GM18511 (cell line): ENCODE measurements around the gene GDF10.

Experiments used
- ATAC-seq: cut with Tn5 transposase; IDR thresholded peaks from one replicate; pipeline ENCODE4 v1.9.1; 2021; ENCODE audit warnings: mild to moderate bottlenecking, moderate library complexity; ENCODE audit not compliant: unreplicated experiment

Gene GDF10

GRCh38 chr10:47290338-47290737, 9.7 kb upstream of the GDF10 start:
- no peak for ATAC-seq

GRCh38 chr10:47291682-47292081, 8.3 kb upstream of the GDF10 start:
- no peak for ATAC-seq

- ATAC-seq, result no peak
These were observed 5.9 kb upstream of the GDF10 start for GRCh38 chr10:47294057-47294456.

GRCh38 chr10:47294501-47294900, 5.5 kb upstream of the GDF10 start:
- no peak for ATAC-seq

- ATAC-seq, result no peak
These were observed 4.6 kb upstream of the GDF10 start for GRCh38 chr10:47295411-47295810.

- ATAC-seq, result no peak
These were observed 3.7 kb upstream of the GDF10 start for GRCh38 chr10:47296156-47296894.

GRCh38 chr10:47296941-47297340, 3.1 kb upstream of the GDF10 start:
- no peak for ATAC-seq

- no peak for ATAC-seq
These were observed 2.0 kb upstream of the GDF10 start for GRCh38 chr10:47297866-47298540.

GRCh38 chr10:47298715-47299114, 1.3 kb upstream of the GDF10 start:
- no peak for ATAC-seq

- ATAC-seq, result no peak
These were observed 483 bp downstream of the GDF10 start for GRCh38 chr10:47300429-47300931.

- ATAC-seq, result no peak
These were observed 1.8 kb downstream of the GDF10 start for GRCh38 chr10:47301833-47302232.

- no peak for ATAC-seq
These were observed 3.1 kb downstream of the GDF10 start for GRCh38 chr10:47303105-47303504.

- ATAC-seq, result no peak
These were observed 3.9 kb downstream of the GDF10 start for GRCh38 chr10:47303866-47304265.

GRCh38 chr10:47305566-47305965, 5.6 kb downstream of the GDF10 start:
- ATAC-seq, result no peak

GRCh38 chr10:47306387-47307210, 6.6 kb downstream of the GDF10 start:
- no peak for ATAC-seq

- ATAC-seq, result no peak
These were observed 7.4 kb downstream of the GDF10 start for GRCh38 chr10:47307381-47307780.

GRCh38 chr10:47308775-47309174, 8.8 kb downstream of the GDF10 start:
- ATAC-seq, result no peak

GRCh38 chr10:47309408-47310089, 9.6 kb downstream of the GDF10 start:
- no peak for ATAC-seq

- no peak for ATAC-seq
These were observed 10.1 kb downstream of the GDF10 start for GRCh38 chr10:47310090-47310505.

GRCh38 chr10:47311193-47311931, 11.4 kb downstream of the GDF10 start:
- no peak for ATAC-seq
